HCT116 (cell line): ENCODE measurements around the gene PLBD2. TPM values are rescaled to one million over a fixed set of nuclear protein-coding genes. Genes with fewer than 3 reads are reported as not detected.

Experiments used
- ATAC-seq: fragments of 200-7000 bp; cut with Tn5 transposase; 2 replicates; pipeline ENCODE4 v1.9.1; 2020; ENCODE audit warnings: mild to moderate bottlenecking, moderate library complexity
- BruUV-seq: library from RNA; stranded (reverse); fragments of 400-500 nt; replicated peaks from 2 replicates; lab custom pipeline; 2021; lab: Mats Ljungman, UMichigan
- CTCF ChIA-PET: fragments of 300-600 bp; sonication (Branson Sonifier 250); formaldehyde crosslinking; loops from one replicate; lab custom pipeline; 2021; ENCODE audit warnings: antibody characterized with exemption; lab: Charles Lee
- POLR2A ChIA-PET: fragments of 300-600, 350-600 bp; sonication (Branson Sonifier 250); formaldehyde crosslinking; loops from one replicate; lab custom pipeline; 2021; ENCODE audit warnings: antibody characterized with exemption; lab: Charles Lee
- RAD21 ChIA-PET, 2 experiments: fragments of 300-600 bp; sonication (Branson Sonifier 250); formaldehyde crosslinking; loops; one replicate each; lab custom pipeline; 2023; ENCODE audit warnings: low total read pairs in 2 of 2; ENCODE audit not compliant: uncharacterized antibody in 2 of 2, unreplicated experiment in 2 of 2, low non-redundant PET in 1 of 2; lab: Charles Lee
- DNase-seq: peaks from one replicate; pipeline ENCODE4 v3.0.0-alpha.2; 2010; ENCODE audit warnings: low read depth, low spot score
- H2AFZ ChIP-seq: fragments of 200-600 bp; shearing (Covaris generic), sonication (generic); 2 replicates; pipeline ENCODE4 v1.6.1; 2017; ENCODE audit warnings: low read depth, mixed run types, mixed read lengths, antibody characterized with exemption, low read length; ENCODE audit not compliant: poor library complexity, severe bottlenecking
- H3K27ac ChIP-seq: 2 replicates; pipeline ENCODE4 v1.5.1; 2012; ENCODE audit warnings: low read depth, low read length
- H3K27me3 ChIP-seq: fragments of 200-600 bp; sonication (generic); 2 replicates; pipeline ENCODE4 v1.6.1; 2016; ENCODE audit warnings: mixed run types, low read length, mixed read lengths; ENCODE audit not compliant: insufficient read depth
- H3K36me3 ChIP-seq, 2 experiments: fragments of 200-500 bp in 1 of 2; fragments of 200-600 bp in 1 of 2; sonication (Bioruptor generic) in 1 of 2; sonication (generic) in 1 of 2; 2 replicates each; pipeline versions ENCODE4 v1.5.1 to v1.6.1; 2014 to 2016; ENCODE audit warnings: low read length in 2 of 2, inconsistent platforms in 1 of 2, mixed read lengths in 1 of 2, mixed run types in 1 of 2; ENCODE audit not compliant: insufficient read depth in 2 of 2, control insufficient read depth in 1 of 2
- H3K4me1 ChIP-seq, 2 experiments: fragments of 200-600 bp in 1 of 2; sonication (generic) in 1 of 2; 2 replicates each; pipeline versions ENCODE4 v1.5.1 to v1.6.1; 2012 to 2017; ENCODE audit warnings: low read length in 2 of 2, inconsistent platforms in 1 of 2, mild to moderate bottlenecking in 1 of 2, mixed read lengths in 1 of 2, mixed run types in 1 of 2, moderate library complexity in 1 of 2; ENCODE audit not compliant: insufficient read depth in 2 of 2, control insufficient read depth in 1 of 2
- H3K4me2 ChIP-seq: fragments of 200-600 bp; sonication (generic); 2 replicates; pipeline ENCODE4 v1.6.1; 2017; ENCODE audit warnings: mixed run types, low read length, mixed read lengths
- H3K4me3 ChIP-seq, 2 experiments: fragments of 200-600 bp in 1 of 2; sonication (generic) in 1 of 2; replicated peaks in 1 of 2; 2 replicates each; pipeline ENCODE4 v1.5.1; 2011 to 2016; ENCODE audit warnings: low read length in 2 of 2, control low read depth in 1 of 2, low read depth in 1 of 2, mild to moderate bottlenecking in 1 of 2, mixed read lengths in 1 of 2, mixed run types in 1 of 2
- H3K79me2 ChIP-seq: fragments of 200-600 bp; sonication (generic); 2 replicates; pipeline ENCODE4 v1.6.1; 2017; ENCODE audit warnings: mild to moderate bottlenecking, mixed run types, low read length, moderate library complexity, mixed read lengths; ENCODE audit not compliant: insufficient read depth
- H3K9ac ChIP-seq: fragments of 200-600 bp; sonication (generic); 2 replicates; pipeline ENCODE4 v1.6.1; 2016; ENCODE audit warnings: low read length, mixed read lengths
- H3K9me2 ChIP-seq: fragments of 200-600 bp; sonication (generic), shearing (Covaris generic); 2 replicates; pipeline ENCODE4 v1.6.1; 2017; ENCODE audit warnings: mixed run types, mild to moderate bottlenecking, moderate library complexity; ENCODE audit not compliant: insufficient read depth
- H3K9me3 ChIP-seq, 2 experiments: fragments of 200-500 bp in 1 of 2; fragments of 200-600 bp in 1 of 2; sonication (Bioruptor generic) in 1 of 2; sonication (generic) in 1 of 2; 2 replicates each; pipeline ENCODE4 v1.6.1; 2014 to 2017; ENCODE audit warnings: low read length in 2 of 2, mixed read lengths in 2 of 2, inconsistent platforms in 1 of 2, low read depth in 1 of 2, mild to moderate bottlenecking in 1 of 2, mixed run types in 1 of 2, moderate library complexity in 1 of 2; ENCODE audit not compliant: control insufficient read depth in 1 of 2, insufficient read depth in 1 of 2
- H4K20me1 ChIP-seq: fragments of 200-600 bp; sonication (generic), shearing (Covaris generic); 2 replicates; pipeline ENCODE4 v1.6.1; 2017; ENCODE audit warnings: mixed run types, mild to moderate bottlenecking, moderate library complexity; ENCODE audit not compliant: insufficient read depth
- CBX3 ChIP-seq: IDR thresholded peaks from 2 replicates; pipeline ENCODE4 v1.6.1; 2012; ENCODE audit warnings: low read depth
- CTCF ChIP-seq, 3 experiments: fragments of 200-600 bp in 1 of 3; sonication (generic) in 1 of 3; IDR thresholded peaks in 2 of 3; conservative IDR thresholded peaks in 1 of 3; 2 replicates each; pipeline ENCODE4 v1.5.1; 2012 to 2017; ENCODE audit warnings: low read depth in 2 of 3, low read length in 2 of 3, antibody characterized with exemption in 1 of 3, borderline replicate concordance in 1 of 3, control low read depth in 1 of 3, mild to moderate bottlenecking in 1 of 3, mixed read lengths in 1 of 3, mixed run types in 1 of 3, moderate library complexity in 1 of 3; ENCODE audit not compliant: insufficient read depth in 1 of 3
- EGR1 ChIP-seq: IDR thresholded peaks from 2 replicates; pipeline ENCODE4 v1.6.1; 2012; ENCODE audit warnings: low read depth
- ELF1 ChIP-seq: IDR thresholded peaks from 2 replicates; pipeline ENCODE4 v1.6.1; 2012; ENCODE audit warnings: low read depth, borderline replicate concordance
- EZH2 ChIP-seq: fragments of 200-600 bp; sonication (generic); IDR thresholded peaks from 2 replicates; pipeline ENCODE4 v1.6.1; 2017; ENCODE audit warnings: antibody characterized with exemption, mixed run types
- EZH2phosphoT487 ChIP-seq: fragments of 200-600 bp; IDR thresholded peaks from 2 replicates; pipeline ENCODE4 v1.6.1; 2018; ENCODE audit warnings: antibody characterized with exemption, borderline replicate concordance
- MAX ChIP-seq: IDR thresholded peaks from 2 replicates; pipeline ENCODE4 v1.6.1; 2012
- POLR2A ChIP-seq: IDR thresholded peaks from 2 replicates; pipeline ENCODE4 v1.7.0; 2011; ENCODE audit warnings: borderline replicate concordance; ENCODE audit not compliant: insufficient read depth, insufficient read length; ENCODE audit errors: extremely low read depth
- POLR2AphosphoS5 ChIP-seq: IDR thresholded peaks from 2 replicates; pipeline ENCODE4 v1.6.1; 2011; ENCODE audit warnings: mild to moderate bottlenecking, low read depth, low read length, moderate library complexity
- RAD21 ChIP-seq: IDR thresholded peaks from 2 replicates; pipeline ENCODE4 v1.6.1; 2012; ENCODE audit warnings: low read depth, mild to moderate bottlenecking
- REST ChIP-seq: IDR thresholded peaks from 2 replicates; pipeline ENCODE4 v1.6.1; 2012; ENCODE audit warnings: low read depth
- YY1 ChIP-seq: IDR thresholded peaks from 2 replicates; pipeline ENCODE4 v1.6.1; 2011; ENCODE audit warnings: low read length, low read depth, moderate library complexity, mild to moderate bottlenecking; ENCODE audit not compliant: insufficient replicate concordance; ENCODE audit errors: extremely low read depth
- ZFX ChIP-seq: fragments of 450-650 bp; IDR thresholded peaks from 2 replicates; pipeline ENCODE4 v1.6.1; 2017
- intact Hi-C: fragments of 100-400 bp; cut with micrococcal nuclease; formaldehyde crosslinking; loops from 2 replicates; pipeline ENCODE4 v1.10.0; 2022
- total RNA-seq: library from RNA; stranded (reverse); gene quantifications from one replicate; pipeline ENCODE4 v1.2.1, GENCODE V29; 2021; ENCODE audit not compliant: unreplicated experiment
- TF ChIP-seq, protein P1 (sequence below): IDR thresholded peaks from 2 replicates; pipeline ENCODE4 v1.6.1; 2011; ENCODE audit warnings: mild to moderate bottlenecking, low read length, moderate library complexity; ENCODE audit not compliant: insufficient replicate concordance; ENCODE audit errors: extremely low read depth

Gene PLBD2
- total RNA-seq, 1 experiment from 2014 or later = 45.0 TPM

GRCh38 chr12:113420996-113421595 lies 62.7 kb downstream of the PLBD2 start:
- RAD21 ChIA-PET = no interaction called here
- no peaks in the 10 kb centered on the region for H4K20me1 ChIP-seq
- no TSS peak for BruUV-seq
- no peak overlapping the region for H3K9ac ChIP-seq
- no peak overlapping the region for H3K27ac ChIP-seq
- no peak for TF ChIP-seq YY1
- no peak for TF ChIP-seq POLR2A
- TF ChIP-seq CBX3 = no peak
- TF ChIP-seq, protein P1, sequence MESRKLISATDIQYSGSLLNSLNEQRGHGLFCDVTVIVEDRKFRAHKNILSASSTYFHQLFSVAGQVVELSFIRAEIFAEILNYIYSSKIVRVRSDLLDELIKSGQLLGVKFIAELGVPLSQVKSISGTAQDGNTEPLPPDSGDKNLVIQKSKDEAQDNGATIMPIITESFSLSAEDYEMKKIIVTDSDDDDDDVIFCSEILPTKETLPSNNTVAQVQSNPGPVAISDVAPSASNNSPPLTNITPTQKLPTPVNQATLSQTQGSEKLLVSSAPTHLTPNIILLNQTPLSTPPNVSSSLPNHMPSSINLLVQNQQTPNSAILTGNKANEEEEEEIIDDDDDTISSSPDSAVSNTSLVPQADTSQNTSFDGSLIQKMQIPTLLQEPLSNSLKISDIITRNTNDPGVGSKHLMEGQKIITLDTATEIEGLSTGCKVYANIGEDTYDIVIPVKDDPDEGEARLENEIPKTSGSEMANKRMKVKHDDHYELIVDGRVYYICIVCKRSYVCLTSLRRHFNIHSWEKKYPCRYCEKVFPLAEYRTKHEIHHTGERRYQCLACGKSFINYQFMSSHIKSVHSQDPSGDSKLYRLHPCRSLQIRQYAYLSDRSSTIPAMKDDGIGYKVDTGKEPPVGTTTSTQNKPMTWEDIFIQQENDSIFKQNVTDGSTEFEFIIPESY = no peak
- no peak for TF ChIP-seq EGR1
- TF ChIP-seq ELF1 = no peak
- no peak for TF ChIP-seq CTCF (IDR thresholded peaks at IDR 0.05 in 2 of 3, conservative IDR thresholded peaks at IDR 0.05 in 1 of 3; ENCODE audit: borderline replicate concordance in 1 of 3, insufficient read depth in 1 of 3, low read depth in 2 of 3, low read length in 2 of 3)
- no peak for TF ChIP-seq EZH2phosphoT487
- no peak for TF ChIP-seq REST
- TF ChIP-seq RAD21 = no peak
- TF ChIP-seq EZH2 = no peak
- TF ChIP-seq MAX = no peak
- TF ChIP-seq POLR2AphosphoS5 = no peak
- TF ChIP-seq ZFX = no peak
- no peaks in the 10 kb centered on the region for H3K36me3 ChIP-seq
- POLR2A ChIA-PET = no interaction called here
- H3K4me2 ChIP-seq = peak overlapping the region; percentile 97
- CTCF ChIA-PET = no interaction called here
- no peaks in the 10 kb centered on the region for H3K27me3 ChIP-seq
- peaks cover 6% of the 10 kb centered on the region; the same call in 1 of the 2 replicates for H3K79me2 ChIP-seq
- H3K9me3 ChIP-seq = no peaks in the 10 kb centered on the region
- H3K4me1 ChIP-seq = peaks cover 10 to 30% of the 10 kb centered on the region in 2 experiments; a peak in 3 of 4 replicates
- DNase-seq (no peak), ATAC-seq (no peak)
- intact Hi-C loops = no loop called here
- no peak overlapping the region for H3K4me3 ChIP-seq
- no peak overlapping the region for H2AFZ ChIP-seq
- H3K9me2 ChIP-seq = no peaks in the 10 kb centered on the region
